Spleen (tissue), 7 donors: Measurements from ENCODE around the gene LRP1B.

ENCODE experiments used
- CTCF ChIP-seq, 11 experiments: fragments of 200-600 bp in 7 of 11; fragments of 450-650 bp in 4 of 11; sonication (generic) in 4 of 11; IDR thresholded peaks in 8 of 11; conservative IDR thresholded peaks in 3 of 11; 1 replicate in 7 of 11; 2 replicates in 4 of 11; pipeline versions ENCODE4 v1.4.0 to v1.8.0; 2016 to 2021; ENCODE audit warnings: antibody characterized with exemption in 11 of 11, inconsistent platforms in 4 of 11, mild to moderate bottlenecking in 1 of 11
- POLR2A ChIP-seq, 3 donors: fragments of 450-650 bp; IDR thresholded peaks; one replicate each; pipeline ENCODE4 v1.5.1; 2017; ENCODE audit warnings: antibody characterized with exemption in 3 of 3, mild to moderate bottlenecking in 1 of 3
- POLR2AphosphoS5 ChIP-seq, 3 donors: sonication (generic); formaldehyde crosslinking; IDR thresholded peaks; one replicate each; pipeline ENCODE4 v1.5.1; 2017; ENCODE audit warnings: antibody characterized with exemption in 3 of 3
- donor health status: DM: no; HTN: no; CAD: no; lungs with moderate emphysema.
- donor health status: DM: no; HTN: no; CAD: no.
- donor health status: DM: no; HTN: no; CAD: no.

DNA sequence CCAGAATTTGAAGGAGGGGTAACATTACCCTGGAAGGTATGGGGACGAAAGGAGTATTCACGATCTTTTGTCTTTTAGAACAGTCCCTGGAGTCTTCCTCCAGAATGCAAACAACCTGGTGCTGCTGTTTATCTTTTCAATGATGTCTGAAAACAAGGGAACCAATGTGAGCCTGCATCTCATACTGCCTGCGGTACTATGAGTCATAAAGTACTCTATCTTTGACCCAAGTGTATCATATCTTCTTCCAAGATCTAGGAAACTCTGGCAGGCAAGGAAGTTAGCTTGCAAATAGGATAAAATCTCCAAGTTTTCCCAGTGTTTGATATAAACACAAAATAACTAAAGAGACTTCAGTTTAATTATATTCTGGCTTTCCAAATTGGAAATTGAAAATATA lies 968.5 kb downstream of the LRP1B start:
- TF ChIP-seq POLR2A (IDR thresholded peaks at IDR 0.05) (no peak), CTCF (IDR thresholded peaks at IDR 0.05 in 8 of 11, conservative IDR thresholded peaks at IDR 0.05 in 3 of 11) (no peak), POLR2AphosphoS5 (IDR thresholded peaks at IDR 0.05) (no peak)
